MM.1S (cell line): Measurements from ENCODE around the gene PPM1M.

Experiments used
- CTCF ChIP-seq: fragments of 300-600 bp; sonication (generic); IDR thresholded peaks from 2 replicates; pipeline ENCODE4 v1.5.1; 2016; ENCODE audit warnings: antibody characterized with exemption, low read length, mixed read lengths
- EZH2 ChIP-seq: fragments of 300-600 bp; sonication (generic); optimal IDR thresholded peaks from 2 replicates; pipeline ENCODE3; 2017; ENCODE audit warnings: low read depth, mild to moderate bottlenecking, antibody characterized with exemption, low read length, mixed read lengths

GRCh38 chr3:52230889-52231499, 14.6 kb upstream of the PPM1M start:
- TF ChIP-seq EZH2: no peak
- TF ChIP-seq CTCF: no peak
